Measurements from ENCODE around the gene CNKSR3. TPM values are rescaled to one million over a fixed set of nuclear protein-coding genes. Genes with fewer than 3 reads are reported as not detected.
A peak's percentile ranks its signal among the peaks of the same experiment; 100 is the strongest.

Gene CNKSR3
- total and polyA plus RNA-seq, 2 experiments from 2014 or later = 4.4 to 4.7 TPM

- Histone ChIP-seq H3K27ac (no peak overlapping the region), H3K4me1 (ENCODE audit: low read depth) (no peaks in the 10 kb centered on the region), H3K4me3 (no peak overlapping the region), H3K9me3 (ENCODE audit: low read depth) (no peaks in the 10 kb centered on the region), H3K36me3 (no peaks in the 10 kb centered on the region), H3K27me3 (no peaks in the 10 kb centered on the region)
- no peak for DNase-seq (ENCODE audit: low read depth in 1 of 2, low spot score in 1 of 2)
- TF ChIP-seq CTCF (IDR thresholded peaks at IDR 0.05; ENCODE audit: low read depth, low read length) = no peak
Measured at GRCh38 chr6:154457881-154458284, 52.6 kb downstream of the CNKSR3 start.

- no peak for DNase-seq (ENCODE audit: low read depth in 1 of 2, low spot score in 1 of 2)
- Histone ChIP-seq H3K9me3 (ENCODE audit: low read depth) (no peaks in the 10 kb centered on the region), H3K4me3 (no peak overlapping the region), H3K4me1 (ENCODE audit: low read depth) (no peaks in the 10 kb centered on the region), H3K27ac (no peak overlapping the region), H3K36me3 (no peaks in the 10 kb centered on the region), H3K27me3 (no peaks in the 10 kb centered on the region)
- no peak for TF ChIP-seq CTCF (IDR thresholded peaks at IDR 0.05; ENCODE audit: low read depth, low read length)
Measured at GRCh38 chr6:154457046-154457713, 53.3 kb downstream of the CNKSR3 start.

- H3K4me3 ChIP-seq = no peak overlapping the region
- H3K4me1 ChIP-seq (ENCODE audit: low read depth) = no peaks in the 10 kb centered on the region
- no peaks in the 10 kb centered on the region for H3K27me3 ChIP-seq
- H3K9me3 ChIP-seq (ENCODE audit: low read depth) = no peaks in the 10 kb centered on the region
- no peak for TF ChIP-seq CTCF (IDR thresholded peaks at IDR 0.05; ENCODE audit: low read depth, low read length)
- no peaks in the 10 kb centered on the region for H3K36me3 ChIP-seq
- no peak overlapping the region for H3K27ac ChIP-seq
- DNase-seq (ENCODE audit: low read depth in 1 of 2, low spot score in 1 of 2) = no peak
Measured at GRCh38 chr6:154453329-154453728, 57.2 kb downstream of the CNKSR3 start.

GRCh38 chr6:154450498-154450897 is 60.0 kb downstream of the CNKSR3 start:
- Histone ChIP-seq H3K27ac (no peak overlapping the region), H3K36me3 (no peaks in the 10 kb centered on the region), H3K4me3 (no peak overlapping the region), H3K27me3 (no peaks in the 10 kb centered on the region), H3K4me1 (ENCODE audit: low read depth) (no peaks in the 10 kb centered on the region), H3K9me3 (ENCODE audit: low read depth) (no peaks in the 10 kb centered on the region)
- no peak for DNase-seq (ENCODE audit: low read depth in 1 of 2, low spot score in 1 of 2)
- no peak for TF ChIP-seq CTCF (IDR thresholded peaks at IDR 0.05; ENCODE audit: low read depth, low read length)

GRCh38 chr6:154448448-154449096 is 61.9 kb downstream of the CNKSR3 start:
- Histone ChIP-seq H3K27me3 (no peaks in the 10 kb centered on the region), H3K36me3 (no peaks in the 10 kb centered on the region), H3K4me3 (no peak overlapping the region), H3K27ac (peak overlapping the region; percentile 60), H3K9me3 (ENCODE audit: low read depth) (no peaks in the 10 kb centered on the region), H3K4me1 (ENCODE audit: low read depth) (no peaks in the 10 kb centered on the region)
- peak; percentile 47 to 76 for DNase-seq (ENCODE audit: low read depth in 1 of 2, low spot score in 1 of 2)
- peak; percentile 24 for TF ChIP-seq CTCF (IDR thresholded peaks at IDR 0.05; ENCODE audit: low read depth, low read length)
